ENCODE data around the gene ZNF728. TPM values are rescaled to one million over a fixed set of nuclear protein-coding genes. Genes with fewer than 3 reads are reported as not detected.
"Not testable (repeated sequence)": the region's sequence is repeated elsewhere in the genome, so short reads cannot be mapped to it uniquely, and the experiment has no call there.

Gene ZNF728
- total RNA-seq: 1 to 10 TPM; 3.9 TPM
- long read RNA-seq, donor 1: 0 reads
- long read RNA-seq, donor 2: 0 reads

DNA sequence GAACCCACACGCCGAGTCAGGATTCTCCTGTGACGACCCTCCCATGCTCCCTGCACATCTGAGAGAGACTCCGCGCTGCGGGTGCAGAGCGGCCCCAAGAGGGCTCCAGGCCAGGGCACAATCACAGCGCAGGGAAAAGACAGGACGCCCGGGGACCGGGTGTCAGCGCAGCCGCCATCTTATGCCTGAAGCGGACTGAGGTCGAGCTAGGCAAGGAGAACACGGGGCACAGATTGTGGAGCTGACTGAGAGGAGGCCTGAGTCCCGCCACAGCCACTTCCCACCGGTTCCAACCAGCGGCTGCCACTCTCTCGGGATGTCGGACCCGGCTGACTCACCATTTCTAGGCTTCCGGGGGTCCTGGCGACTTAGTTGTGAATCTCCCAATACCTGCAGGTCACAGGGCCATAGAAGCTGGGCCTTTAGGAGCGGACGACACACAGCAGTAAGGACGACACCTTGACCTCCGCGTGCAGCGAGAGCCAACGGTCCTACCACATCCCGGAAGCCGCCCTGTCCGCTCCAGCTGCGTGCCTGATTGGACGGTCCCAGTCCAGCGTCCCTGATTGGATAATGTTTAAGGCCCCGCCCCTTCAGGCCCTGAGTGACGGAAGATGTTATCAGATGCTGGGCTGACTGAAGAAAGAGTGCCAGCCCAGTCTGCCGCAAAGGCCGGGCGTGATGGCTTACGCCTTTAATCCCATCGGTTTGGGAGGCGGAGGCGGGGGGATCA, at the start of gene ZNF728:
ZNF728 (minus strand) TSS at position 487 of the 733 bp plus-strand sequence; CDS start at position 341, 146 bp downstream.
- intact Hi-C loops (cut with DNase I): no loop called here
- DNase-seq (ENCODE audit: low spot score): peak; percentile 93

DNA sequence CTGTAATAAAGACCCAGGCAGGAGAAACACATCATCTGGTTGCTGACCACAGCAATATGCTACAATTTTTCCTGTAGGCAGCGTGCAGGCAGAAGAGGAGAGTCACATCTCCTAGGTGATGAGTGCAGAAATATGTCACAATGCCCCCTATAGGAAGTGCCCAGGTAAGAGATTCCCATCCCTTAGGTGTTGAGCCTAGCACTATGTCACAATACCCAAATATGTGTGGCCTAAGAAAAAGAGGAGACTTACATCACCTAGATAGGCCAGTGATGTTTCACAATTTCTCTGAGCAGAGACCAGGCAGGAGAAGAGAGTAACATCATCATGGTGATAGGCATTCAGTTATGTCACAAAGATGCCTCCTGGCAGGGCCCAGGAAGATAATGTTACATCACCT, 49.4 kb upstream of the ZNF728 start:
- no peak for DNase-seq (ENCODE audit: low spot score)
- intact Hi-C loops (cut with DNase I): no loop called here

DNA sequence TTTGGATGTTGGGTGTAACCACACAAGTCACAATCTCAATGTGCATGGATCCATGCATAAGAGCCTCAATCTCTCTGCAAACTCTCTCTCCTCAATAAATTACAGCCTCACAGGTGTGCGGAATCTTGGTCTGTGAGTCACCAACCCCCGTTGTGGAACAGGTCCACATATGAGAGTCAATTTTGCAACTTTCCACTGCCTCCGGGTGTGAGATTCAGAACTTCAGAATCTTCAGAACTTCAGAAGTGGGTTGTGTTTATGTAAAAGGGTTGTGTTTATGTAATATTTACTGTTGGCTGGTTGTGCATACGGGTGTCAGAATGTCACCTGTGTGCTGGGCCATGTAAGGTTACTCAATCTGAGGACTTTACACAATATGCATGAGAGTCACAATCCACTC, 46.3 kb upstream of the ZNF728 start:
- intact Hi-C loops (cut with DNase I): loop anchor here in 1 of 2 donors (5.0 kb wide), 1 partner anchor 827 kb away; no protein-coding TSS in a partner anchor
- no peak for DNase-seq (ENCODE audit: low spot score)

DNA sequence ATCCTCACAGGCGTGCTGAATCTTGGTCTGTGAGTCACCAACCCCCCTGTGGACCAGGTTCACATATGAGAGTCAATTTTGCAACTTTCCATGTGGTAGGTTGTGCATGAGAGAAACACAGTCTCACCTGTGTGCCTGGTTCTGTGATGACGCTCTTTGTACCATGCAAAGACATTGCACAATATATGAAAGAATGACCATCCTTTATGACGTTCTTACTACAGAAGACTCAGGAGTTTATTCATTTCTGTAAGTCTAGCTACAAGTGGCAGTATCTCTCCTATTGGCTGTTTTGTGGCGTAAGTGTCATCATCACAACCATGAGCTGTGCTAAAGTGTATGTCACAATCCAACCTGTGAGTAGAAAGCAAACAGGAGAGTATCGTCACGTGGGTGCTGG, 43.8 kb upstream of the ZNF728 start:
- DNase-seq (ENCODE audit: low spot score): no peak
- intact Hi-C loops (cut with DNase I): loop anchor here in 1 of 2 donors (5.0 kb wide), 1 partner anchor 824 kb away; no protein-coding TSS in a partner anchor

DNA sequence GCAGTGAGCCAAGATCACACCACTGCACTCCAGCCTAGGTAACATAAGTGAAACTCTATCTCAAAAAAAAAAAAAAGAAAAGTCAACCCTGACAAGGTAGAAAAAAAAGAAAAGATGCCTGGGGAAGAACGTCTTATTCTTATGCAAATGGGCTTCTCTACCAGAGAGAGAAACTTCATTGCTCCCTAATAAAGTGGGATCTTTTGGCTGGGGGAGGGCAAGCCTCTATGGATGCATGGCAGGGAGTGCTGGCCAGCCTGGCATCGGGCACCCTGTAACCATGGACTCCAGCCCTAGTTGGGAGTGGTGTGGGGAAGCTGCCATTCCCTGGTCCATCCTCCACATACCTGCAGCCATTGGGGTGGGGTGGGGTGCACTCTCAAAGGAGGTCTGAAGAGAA, 30.7 kb upstream of the ZNF728 start:
- intact Hi-C loops (cut with DNase I): no loop called here
- no peak for DNase-seq (ENCODE audit: low spot score)

DNA sequence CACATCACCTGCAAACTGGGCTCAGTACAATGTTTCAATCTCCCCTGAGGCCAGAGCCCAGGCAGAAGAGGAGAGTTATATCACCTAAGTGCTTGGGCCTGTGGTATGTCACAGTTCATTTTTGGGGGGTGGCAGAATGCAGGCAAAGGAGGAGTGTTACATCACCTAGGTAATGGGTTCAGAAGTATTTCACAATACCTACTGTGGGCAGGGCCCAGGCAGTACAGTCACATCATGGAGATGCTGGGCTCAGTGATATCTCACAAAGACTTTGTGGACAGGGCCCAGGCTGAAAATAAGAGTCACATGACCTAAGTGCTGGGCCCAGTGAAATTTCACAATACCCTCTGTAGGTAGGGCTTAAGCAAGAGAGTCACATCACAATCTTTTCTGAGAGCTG, 12.7 kb upstream of the ZNF728 start:
- intact Hi-C loops (cut with DNase I): loop anchor here in 1 of 2 donors (5.0 kb wide), 1 partner anchor 1223 kb away; no protein-coding TSS in a partner anchor
- no peak for DNase-seq (ENCODE audit: low spot score)

DNA sequence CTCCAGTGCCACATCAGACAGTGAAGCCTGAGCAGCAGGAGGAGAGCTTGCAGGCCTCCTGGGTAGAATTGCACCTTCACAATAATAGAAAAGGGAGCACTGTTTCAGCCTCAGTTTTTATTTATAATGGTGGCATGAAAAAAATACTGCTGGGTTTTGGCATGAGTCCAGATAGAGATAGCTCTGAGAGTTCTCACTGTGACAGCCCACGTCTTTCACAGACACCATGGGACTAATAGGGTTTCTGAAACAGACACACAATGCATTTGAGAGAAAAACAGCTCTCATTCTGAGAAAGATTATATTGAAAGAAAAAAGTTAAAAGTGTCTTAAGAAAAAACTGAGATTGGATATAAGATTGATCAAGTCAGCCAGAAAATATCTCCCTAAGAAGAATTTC, 8.0 kb downstream of the ZNF728 start:
- intact Hi-C loops (cut with DNase I); DNase-seq (ENCODE audit: low spot score): not testable (repeated sequence)

DNA sequence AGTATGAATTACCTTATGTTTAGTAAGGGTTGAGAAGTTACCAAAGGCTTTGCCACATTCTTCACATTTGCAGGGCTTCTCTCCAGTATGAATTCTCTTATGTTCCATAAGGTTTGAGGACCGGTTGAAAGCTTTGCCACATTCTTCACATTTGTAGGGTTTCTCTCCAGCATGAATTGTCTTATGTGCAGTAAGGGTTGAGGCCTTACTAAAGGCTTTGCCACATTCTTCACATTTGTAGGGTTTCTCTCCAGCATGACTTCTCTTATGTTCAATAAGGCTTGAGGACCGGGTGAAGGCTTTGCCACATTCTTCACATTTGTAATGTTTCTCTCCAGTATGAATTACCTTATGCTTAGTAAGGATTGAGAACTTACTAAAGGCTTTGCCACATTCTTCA, 26.7 kb downstream of the ZNF728 start:
- no peak for DNase-seq (ENCODE audit: low spot score)
- intact Hi-C loops (cut with DNase I): no loop called here

DNA sequence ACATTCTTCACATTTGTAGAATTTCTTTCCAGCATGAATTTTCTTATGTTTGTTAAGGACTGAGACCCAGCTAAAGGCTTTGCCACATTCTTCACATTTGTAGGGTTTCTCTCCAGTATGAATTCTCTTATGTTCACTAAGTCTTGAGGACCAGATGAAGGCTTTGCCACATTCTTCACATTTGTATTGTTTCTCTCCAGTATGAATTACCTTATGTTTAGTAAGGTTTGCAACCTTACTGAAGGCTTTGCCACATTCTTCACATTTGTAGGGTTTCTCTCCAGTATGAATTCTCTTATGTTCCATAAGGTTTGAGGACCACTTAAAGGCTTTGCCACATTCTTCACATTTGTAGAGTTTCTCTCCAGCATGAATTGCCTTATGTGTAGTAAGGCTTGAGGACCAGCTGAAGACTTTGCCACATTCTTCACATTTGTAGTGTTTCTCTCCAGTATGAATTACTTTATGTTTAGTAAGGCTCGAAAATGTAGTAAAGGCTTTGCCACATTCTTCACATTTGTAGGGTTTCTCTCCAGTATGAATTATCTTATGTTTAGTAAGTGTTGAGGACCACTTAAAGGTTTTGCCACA, 27.3 kb downstream of the ZNF728 start:
- intact Hi-C loops (cut with DNase I); DNase-seq (ENCODE audit: low spot score): not testable (repeated sequence)

DNA sequence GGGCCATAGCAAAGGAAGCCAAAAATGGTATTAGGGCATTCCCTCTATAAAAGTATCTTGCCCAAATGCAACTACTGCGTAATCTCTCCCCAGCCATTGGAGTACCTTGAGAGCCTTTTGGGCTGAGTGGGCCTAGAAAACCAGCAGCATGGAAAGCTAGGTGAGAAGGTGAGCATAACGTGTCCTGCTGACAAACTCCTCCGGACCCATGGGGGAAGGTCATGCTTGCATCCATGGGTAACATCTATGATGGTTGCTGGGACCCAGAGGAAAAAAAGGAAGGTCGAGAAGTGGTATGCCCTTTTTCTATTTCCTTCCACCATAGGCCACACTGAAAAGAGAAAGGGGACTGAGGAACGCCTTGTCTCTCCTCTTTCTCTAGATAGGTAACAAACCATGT, 57.4 kb downstream of the ZNF728 start:
- no peak for DNase-seq (ENCODE audit: low spot score)
- intact Hi-C loops (cut with DNase I): no loop called here

DNA sequence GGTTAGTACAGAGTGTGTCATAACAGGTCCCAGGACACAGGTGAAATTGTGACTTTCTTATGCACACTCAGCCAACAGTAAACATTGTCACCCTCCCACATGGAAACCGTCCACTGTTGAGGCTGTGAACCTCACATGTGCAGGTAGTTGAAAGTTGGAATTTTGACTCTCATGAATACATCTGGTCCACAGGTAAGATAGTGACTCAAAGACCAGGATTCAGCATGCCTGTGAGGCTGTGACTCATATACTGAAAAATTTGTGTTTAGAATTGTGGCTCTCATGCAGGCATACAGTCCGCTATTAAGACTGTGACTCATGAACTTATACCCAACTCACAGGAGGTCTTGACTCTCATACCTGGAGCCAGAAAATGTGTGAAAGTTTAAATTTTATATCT, 67.8 kb downstream of the ZNF728 start:
- intact Hi-C loops (cut with DNase I): no loop called here
- no peak for DNase-seq (ENCODE audit: low spot score)

DNA sequence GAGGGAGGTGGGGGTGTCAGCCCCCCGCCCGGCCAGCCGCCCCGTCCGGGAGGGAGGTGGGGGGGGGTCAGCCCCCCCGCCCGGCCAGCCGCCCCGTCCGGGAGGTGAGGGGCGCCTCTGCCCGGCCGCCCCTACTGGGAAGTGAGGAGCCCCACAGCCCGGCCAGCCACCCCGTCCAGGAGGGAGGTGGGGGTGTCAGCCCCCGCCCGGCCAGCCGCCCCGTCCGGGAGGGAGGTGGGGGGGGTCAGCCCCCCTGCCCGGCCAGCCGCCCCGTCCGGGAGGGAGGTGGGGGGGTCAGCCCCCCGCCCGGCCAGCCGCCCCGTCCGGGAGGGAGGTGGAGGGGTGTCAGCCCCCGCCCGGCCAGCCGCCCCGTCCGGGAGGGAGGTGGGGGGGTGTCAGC, 75.4 kb downstream of the ZNF728 start:
- DNase-seq (ENCODE audit: low spot score); intact Hi-C loops (cut with DNase I): not testable (repeated sequence)

DNA sequence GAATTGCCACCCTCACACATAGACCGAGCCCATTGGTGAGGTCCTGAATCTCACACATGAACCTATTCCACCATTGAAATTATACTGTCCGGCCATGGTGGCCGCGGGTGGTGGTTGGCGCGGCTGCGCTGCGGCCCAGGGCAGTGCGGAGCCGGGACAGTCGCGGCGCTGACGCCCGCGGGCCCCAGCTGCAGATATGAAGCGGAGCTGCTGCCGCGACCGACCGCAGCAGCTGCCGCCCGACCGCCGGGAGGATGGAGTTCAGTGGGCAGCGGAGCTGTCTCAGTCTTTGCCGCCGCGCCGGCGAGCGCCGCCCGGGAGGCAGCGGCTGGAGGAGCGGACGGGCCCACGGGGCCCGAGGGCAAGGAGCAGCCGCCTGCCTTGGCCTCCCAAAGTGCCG, 77.8 kb downstream of the ZNF728 start:
- intact Hi-C loops (cut with DNase I): not testable (repeated sequence)

More for the DNA sequence above, 77.8 kb downstream of the ZNF728 start:
- DNase-seq (ENCODE audit: low spot score): not testable (repeated sequence)

Other genes starting within 250 kb of the ZNF728 start
- gene ZNF99, start 219.0 kb downstream of the ZNF728 start, total RNA-seq: under 1 TPM; 0.19 to 0.32 TPM
- not detected for gene ZNF723, start 170.9 kb downstream of the ZNF728 start, total RNA-seq
- gene ZNF730, start 113.8 kb upstream of the ZNF728 start, total RNA-seq: 1 to 10 TPM in 1 of 2 donors, under 1 TPM in 1; 0.33 to 1.0 TPM
- 1 to 10 TPM; 1.4 TPM for gene ZNF724, start 247.2 kb upstream of the ZNF728 start, total RNA-seq

All from posterior vena cava (tissue), 2 donors.